22Rv1 (cell line): ENCODE results near the gene BECN2.

Experiments used
- ZFX ChIP-seq: fragments of 450-650 bp; IDR thresholded peaks from 2 replicates; pipeline ENCODE4 v1.6.1; 2017; ENCODE audit warnings: antibody characterized with exemption, borderline replicate concordance
- TF ChIP-seq, protein P1 (sequence below): fragments of 450-650 bp; IDR thresholded peaks from 2 replicates; pipeline ENCODE4 v1.5.1; 2017; ENCODE audit warnings: mild to moderate bottlenecking

DNA sequence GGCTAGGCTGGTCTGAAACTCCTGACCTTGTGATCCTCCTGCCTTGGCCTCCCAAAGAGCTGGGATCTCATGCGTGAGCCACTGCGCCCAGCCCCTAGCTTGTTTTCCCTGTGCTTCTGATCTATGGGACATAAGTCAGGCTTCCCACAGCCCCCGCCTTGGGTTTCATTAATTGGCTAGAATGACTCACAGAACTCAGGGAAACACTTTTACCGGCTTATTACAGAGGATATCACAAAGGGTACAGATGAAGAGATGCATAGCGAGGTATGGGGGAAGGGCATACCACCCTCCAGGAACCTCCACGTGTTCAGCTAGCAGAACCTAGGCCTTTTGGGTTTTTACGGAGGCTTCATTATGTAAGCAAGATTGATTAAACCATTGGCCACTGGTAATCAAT is 42.9 kb downstream of the BECN2 start:
- TF ChIP-seq, protein P1, sequence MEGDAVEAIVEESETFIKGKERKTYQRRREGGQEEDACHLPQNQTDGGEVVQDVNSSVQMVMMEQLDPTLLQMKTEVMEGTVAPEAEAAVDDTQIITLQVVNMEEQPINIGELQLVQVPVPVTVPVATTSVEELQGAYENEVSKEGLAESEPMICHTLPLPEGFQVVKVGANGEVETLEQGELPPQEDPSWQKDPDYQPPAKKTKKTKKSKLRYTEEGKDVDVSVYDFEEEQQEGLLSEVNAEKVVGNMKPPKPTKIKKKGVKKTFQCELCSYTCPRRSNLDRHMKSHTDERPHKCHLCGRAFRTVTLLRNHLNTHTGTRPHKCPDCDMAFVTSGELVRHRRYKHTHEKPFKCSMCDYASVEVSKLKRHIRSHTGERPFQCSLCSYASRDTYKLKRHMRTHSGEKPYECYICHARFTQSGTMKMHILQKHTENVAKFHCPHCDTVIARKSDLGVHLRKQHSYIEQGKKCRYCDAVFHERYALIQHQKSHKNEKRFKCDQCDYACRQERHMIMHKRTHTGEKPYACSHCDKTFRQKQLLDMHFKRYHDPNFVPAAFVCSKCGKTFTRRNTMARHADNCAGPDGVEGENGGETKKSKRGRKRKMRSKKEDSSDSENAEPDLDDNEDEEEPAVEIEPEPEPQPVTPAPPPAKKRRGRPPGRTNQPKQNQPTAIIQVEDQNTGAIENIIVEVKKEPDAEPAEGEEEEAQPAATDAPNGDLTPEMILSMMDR = no peak
- no peak for TF ChIP-seq ZFX
